CD4-positive, alpha-beta T cell treated with Interleukin-21 for 1 hour (primary cell): Measurements from ENCODE around the gene CEND1.

Experiments used
- DNase-seq: peaks from one replicate; pipeline ENCODE4 v3.0.0-alpha.2; 2020

CEND1 gene

GRCh38 chr11:811446-812245, 21.8 kb upstream of the CEND1 start:
- no peak for DNase-seq

GRCh38 chr11:810040-810567, 20.2 kb upstream of the CEND1 start:
- DNase-seq: no peak

DNA sequence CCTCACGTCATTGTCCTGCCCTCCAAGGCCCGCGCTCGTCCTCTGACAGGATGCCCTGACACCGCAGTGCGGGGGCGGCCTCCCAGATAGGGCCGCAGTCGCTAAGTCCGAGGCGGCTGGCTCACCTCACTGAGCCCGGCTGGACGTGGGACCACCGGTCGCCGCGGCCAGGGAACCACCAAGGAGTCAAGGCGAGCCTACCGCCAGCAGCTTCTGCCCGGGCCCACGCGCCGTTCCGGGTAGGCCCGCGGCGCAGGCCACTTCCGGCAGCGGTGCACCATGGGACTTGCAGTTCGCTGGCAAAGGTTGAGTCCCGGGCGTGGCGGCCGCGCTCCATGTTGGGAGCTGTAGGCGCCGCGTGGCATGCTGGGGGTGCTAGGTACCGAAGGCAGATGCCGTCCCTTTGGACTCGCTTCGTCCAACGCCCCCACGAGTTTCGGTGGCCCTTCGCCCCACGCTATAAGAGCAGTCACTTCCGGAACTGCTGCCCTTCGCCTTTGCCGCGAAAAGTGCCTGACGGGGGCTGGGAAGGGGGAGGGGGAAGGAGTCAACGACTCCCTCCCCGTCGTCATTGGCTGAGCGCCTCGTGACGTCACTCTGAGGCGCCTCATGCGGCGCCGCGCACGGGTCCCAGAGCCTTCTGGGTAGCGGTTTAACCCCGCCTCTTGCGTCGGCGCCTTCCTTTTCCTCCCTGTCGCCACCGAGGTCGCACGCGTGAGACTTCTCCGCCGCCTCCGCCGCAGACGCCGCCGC, 19.6 kb upstream of the CEND1 start, which contains the start of gene RPLP2:
Gene RPLP2, plus strand, starts transcription at position 681 of the 753 bp plus-strand sequence. CDS start 268 bp downstream, outside the sequence.
- DNase-seq: peak; percentile 97

DNA sequence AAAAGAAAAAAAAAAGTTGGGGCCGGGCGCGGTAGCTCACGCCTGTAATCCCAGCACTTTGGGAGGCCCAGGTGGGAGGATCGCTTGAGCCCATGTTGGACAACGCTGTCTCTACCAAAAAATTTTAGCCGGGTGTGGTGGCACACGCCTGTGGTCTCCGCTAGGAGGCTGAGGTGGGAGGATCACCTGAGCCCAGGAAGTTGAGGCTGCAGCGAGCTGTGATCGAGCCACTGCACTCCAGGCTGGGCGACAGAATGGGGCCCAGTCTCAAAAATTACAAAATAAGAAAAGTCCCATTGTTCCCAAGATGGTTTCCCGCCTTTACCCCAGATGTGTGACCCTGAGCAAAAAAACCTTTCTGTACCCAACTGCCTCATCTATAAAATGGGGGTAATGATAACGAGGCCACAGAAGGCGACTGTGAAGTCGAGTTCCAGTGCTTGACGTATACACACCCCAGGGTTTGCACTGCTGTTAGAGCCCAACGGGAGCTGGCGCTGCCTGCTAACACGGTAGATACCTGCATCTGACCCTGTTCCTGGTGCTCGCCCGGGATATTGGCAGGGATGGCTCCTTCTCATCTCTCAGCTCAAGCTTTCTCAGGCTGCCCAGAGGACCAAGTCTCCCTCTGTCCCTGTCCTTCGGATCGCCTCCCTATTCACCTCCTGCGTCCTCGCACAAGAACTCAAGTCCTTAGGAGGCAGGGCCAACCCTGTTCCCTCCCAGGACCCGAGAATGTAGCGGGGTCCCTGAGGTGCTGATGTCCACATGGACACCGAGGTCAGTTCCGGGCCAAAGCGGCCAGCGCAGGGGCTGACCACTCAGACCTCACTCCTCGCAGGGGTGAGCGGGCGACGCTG, 18.8 kb upstream of the CEND1 start:
- peak; percentile 63 for DNase-seq

- DNase-seq: no peak
Observed at GRCh38 chr11:804599-804964, 14.7 kb upstream of the CEND1 start.

DNA sequence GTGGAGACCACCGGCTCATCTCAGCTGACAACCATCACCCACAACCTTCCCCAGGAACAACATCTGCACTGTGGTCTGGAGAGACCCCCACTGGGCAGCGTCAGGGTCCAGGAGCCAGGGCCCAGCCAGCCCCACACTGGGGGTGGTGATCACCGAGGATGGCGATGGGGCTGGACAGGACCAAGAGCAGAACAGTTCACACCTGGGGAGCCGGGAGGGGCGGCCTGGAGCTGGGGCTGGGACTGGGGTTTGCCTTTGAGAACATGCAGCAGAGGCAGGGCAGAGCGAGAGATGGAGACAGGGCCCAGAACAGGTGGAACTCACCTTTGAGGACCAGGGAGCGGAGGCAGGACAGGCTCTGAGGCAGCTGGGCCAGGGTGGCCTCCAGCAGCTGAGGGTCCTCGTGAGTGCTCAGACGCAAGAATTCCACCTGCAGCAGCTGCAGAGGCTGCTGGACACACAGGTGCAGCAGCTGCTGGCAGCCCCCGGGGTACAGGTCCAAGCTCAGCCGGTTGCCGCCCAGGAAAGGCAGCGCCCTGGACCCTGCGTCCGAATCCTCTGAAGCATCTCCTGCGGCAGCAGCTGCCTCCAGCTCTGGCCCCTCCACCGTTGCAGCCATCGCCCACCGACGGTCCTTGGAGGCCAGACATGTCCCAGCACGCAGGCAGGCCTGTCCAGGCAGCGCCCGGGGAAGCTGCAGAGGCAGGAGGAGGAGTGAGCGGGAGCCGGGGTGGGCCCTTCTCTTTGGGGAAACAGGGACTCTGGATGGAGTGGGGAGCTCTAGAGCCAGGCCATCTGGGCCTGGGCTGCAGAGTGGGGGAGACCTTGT, 14.1 kb upstream of the CEND1 start:
- DNase-seq: no peak

GRCh38 chr11:803467-803742, 13.5 kb upstream of the CEND1 start:
- no peak for DNase-seq

DNA sequence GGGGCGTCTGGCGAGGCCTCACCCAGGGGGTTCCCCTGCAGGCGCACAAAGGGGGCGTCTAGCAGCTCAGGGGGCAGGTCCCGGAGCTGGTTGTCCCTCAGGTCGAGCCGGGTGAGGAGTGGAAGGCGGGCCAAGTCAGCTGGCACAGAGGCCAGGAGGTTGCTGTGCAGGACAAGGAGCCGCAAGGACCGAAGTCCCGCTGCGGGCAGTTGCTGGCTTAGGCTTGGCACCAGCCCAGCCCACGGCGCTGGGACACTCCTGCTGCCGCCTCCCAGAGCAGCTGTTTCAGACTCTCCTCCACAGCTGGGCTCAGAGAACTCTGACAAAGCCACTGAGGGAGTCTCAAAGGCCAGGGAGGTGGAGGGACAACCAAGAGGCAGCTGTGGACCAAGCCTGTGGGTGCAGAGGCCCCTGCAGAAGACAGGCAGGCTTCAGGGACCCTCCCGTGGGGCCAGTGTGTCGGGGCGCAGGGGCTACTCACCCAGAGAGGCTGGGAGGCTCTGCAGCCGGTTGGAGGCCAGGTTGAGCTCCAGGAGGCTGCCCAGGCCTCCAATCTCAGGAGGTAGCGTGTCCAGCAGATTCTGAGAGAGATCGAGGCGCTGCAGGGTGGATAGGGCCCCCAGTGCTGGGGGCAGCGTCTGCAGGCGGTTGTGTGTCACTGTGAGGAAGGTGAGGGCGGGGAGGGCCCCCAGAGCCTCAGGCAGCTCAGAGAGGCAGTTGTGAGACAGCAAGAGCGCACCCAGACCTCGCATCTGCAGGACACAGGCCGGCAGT, 13.0 kb upstream of the CEND1 start:
- DNase-seq: no peak

DNA sequence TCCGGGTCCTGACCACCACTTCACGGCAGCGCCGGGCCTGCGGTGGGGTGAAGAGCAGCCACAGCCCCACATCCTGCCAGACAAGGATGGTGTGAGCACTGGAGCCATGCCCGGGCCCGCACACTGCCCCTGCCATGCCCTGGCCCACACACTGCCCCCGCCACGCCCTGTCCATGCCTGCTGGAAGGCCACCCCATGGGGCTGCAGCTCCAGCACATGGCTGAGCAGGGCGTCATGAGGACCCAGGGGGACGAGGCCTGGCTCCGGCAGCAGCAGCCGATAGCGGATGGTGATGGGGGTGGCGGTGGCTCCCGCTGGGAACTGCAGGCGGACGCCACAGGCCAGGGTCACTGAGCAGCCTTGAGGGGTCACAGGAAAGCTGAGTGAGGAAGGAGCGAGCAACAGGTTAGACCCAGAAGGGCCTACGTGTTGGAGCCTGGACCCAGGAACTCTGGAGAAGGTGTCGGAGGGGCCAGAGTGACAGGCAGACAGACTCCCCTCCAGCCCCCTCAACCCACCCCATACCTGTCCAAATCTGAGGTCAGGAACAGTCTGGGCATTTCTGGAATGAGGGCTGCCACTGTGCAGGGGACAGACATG, 12.2 kb upstream of the CEND1 start:
- DNase-seq: no peak

DNA sequence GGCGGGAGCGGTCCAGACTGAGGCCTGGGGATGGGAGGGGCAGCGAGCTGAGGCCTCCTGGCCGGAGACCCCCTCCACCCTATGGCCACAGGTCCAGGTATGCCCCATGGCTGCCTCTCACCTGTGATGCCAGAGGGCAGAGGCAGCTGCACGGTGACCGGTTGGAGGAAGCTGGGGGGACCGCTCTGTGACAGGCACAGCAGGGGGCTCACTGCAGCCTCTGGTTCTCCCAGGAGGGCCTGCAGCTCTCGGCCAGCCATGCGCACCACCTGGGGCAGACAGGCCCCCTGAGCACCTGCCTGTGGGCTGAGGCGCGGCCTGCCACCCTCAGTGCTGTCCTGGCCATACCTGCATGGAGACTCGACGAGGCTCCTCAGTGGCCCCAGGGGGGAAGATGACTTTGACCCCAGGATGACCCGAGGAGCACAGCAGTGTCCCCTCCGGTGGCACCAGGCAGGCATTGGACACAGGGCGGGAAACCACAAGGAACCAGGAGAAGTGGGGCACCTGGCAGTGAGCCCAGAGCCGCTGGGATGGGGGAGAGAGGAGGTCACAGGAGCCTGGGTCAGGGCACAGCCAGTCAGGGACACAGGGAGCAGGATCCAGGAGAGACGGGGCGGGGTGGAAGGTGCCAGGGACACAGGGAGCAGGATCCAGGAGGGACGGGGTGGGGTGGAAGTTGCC, 11.3 kb upstream of the CEND1 start:
- no peak for DNase-seq

- DNase-seq: no peak
Observed at GRCh38 chr11:800473-800872, 10.6 kb upstream of the CEND1 start.

DNA sequence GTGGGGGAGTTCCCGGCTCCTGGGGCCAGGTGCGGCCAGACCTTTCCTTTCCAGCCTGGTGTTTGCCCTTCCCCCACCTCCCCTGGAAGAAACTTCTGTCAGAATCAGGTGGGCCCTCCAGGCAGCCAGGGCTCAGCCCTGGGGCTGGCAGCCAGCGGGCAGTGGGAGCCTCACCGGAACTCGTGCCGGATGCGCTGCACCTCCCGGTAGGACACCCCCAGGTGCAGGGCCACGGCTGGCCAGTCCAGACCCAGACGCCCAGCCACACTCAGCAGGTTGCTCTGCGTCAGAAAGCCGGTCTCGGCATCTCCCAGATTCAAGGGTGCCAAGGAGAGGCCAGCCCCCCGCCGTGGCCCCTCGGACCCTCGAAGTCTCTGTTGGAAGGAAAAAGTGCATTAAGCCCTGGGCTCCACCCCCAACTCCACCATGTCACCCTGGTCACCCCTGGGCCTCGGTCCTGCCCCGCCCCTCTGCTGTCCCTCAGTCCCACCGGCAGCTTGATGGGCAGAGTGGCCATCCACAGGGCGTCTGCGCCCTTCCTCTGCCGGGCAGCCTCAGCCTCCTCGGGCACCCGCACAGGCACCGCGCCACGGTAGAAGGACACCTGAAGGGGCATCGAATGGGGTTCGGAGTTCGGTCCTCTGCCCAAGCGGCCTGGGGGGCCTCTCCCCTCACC, 9.9 kb upstream of the CEND1 start:
- no peak for DNase-seq

GRCh38 chr11:798093-798713, 8.3 kb upstream of the CEND1 start, which contains the start of gene SLC25A22:
SLC25A22 (minus strand) TSS chr11:798281; CDS start chr11:795006, 3,275 bp downstream.
- DNase-seq: peak; percentile 85

DNA sequence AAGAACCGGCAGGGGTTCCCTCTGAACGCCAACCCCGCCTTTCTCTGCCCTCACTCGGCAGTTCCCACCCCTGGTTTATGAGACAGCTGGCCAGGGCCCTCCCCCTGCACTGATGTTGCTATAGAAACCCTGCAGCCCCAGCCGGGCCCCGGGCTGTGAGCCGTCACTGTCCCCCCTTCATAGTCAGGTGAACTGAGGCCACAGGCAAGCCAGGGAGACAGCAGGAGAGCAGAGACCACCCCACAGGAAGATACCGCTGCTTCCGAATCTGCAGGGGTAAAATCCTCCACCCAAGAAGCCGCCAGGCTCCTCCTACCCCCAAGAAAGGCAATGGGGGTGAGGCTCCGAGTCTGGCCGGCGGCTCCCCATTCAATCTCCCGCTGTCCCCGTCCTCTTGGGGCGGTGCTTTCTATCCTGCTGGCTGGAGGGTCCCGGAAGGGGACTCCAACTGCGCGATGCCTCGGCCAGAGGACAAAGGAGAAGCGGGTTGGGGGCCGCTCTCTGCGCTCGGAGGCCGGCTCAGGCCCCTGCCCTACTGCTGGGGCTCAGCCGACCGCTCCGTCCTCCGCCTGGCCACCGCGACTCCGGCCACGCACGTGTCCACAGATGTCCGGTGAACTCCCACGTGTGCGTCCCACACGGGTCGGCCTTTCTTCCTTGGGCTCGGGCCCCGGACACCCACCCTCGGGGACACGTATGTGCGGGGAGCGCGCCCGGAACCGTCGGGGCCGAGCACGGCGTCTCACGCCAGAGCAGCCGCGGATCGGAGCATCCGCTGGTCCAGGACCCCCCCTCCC, 7.6 kb upstream of the CEND1 start:
- peak; percentile 89 for DNase-seq

DNA sequence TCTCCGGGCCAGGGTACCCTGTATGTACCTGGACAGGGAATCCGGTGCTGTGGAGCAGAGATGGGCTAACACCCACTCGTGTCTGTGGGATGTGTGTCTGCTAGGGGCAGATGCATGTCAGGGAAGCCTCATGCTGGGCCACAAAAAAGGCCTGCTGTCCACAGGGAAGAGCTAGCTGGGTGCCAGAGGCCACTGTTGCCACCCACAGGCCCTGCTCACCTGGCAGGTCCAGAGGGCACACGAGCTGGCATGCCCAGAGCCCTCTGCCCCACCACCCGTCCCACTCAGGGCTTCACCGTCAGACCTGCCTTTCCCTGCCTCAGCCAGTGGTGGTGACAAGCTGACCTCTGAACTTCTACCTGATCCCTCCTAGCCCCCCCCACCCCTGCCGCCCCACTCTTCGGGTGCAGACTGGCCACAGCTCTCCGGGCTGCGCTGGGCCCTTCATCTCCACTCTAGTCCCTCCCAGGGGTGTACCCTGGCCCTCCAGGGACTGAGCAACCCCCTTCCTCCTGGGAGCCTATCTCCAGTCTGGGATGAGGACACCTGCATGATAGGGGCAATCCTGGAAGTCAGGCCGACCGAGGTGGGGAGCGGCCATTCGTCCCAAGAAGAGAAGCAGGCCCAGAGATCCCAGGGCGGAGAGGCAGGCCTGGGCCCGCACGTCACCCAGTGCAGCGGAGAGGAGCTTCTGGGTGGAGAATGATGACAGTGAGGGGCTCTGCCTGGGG, 6.8 kb upstream of the CEND1 start:
- no peak for DNase-seq

- peak; percentile 83 for DNase-seq
Observed at GRCh38 chr11:795634-796564, 6.0 kb upstream of the CEND1 start.
